NCI-H2081 treated with DMSO at 0.1 percent for 48 hours (cell line): Measurements from ENCODE around the gene PCSK4.

Experiments
- DNase-seq: peaks from one replicate; lab custom pipeline; 2025; lab: John Stamatoyannopoulos, UW

PCSK4 gene

GRCh38 chr19:1470055-1470304 is 20.2 kb downstream of the PCSK4 start:
- no peak for DNase-seq

DNA sequence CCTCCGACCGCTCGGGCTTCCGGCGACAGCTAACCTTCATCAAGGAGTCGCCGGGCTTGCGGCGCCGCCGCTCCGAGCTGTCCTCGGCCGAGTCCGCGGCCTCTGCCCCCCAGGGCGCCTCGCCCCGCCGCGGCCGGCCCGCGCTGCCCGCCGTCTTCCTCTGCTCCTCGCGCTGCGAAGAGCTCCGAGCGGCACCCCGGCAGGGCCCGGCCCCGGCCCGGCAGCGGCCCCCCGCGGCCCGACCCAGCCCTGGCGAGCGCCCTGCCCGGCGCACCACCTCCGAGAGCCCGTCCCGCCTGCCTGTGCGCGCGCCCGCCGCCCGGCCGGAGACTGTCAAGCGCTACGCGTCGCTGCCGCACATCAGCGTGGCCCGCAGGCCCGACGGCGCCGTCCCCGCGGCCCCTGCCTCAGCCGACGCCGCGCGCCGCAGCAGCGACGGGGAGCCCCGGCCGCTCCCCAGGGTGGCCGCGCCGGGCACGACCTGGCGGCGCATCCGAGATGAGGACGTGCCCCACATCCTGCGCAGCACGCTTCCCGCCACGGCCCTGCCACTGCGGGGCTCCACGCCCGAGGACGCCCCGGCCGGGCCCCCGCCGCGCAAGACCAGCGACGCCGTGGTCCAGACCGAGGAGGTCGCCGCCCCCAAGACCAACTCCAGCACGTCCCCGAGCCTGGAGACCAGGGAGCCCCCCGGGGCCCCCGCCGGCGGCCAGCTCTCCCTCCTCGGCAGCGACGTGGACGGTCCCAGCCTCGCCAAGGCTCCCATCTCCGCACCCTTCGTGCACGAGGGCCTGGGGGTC is 20.7 kb downstream of the PCSK4 start:
- DNase-seq = no peak

- no peak for DNase-seq
These were observed 21.3 kb downstream of the PCSK4 start for GRCh38 chr19:1468821-1469254.

GRCh38 chr19:1468274-1468820 is 21.8 kb downstream of the PCSK4 start:
- DNase-seq = no peak

DNA sequence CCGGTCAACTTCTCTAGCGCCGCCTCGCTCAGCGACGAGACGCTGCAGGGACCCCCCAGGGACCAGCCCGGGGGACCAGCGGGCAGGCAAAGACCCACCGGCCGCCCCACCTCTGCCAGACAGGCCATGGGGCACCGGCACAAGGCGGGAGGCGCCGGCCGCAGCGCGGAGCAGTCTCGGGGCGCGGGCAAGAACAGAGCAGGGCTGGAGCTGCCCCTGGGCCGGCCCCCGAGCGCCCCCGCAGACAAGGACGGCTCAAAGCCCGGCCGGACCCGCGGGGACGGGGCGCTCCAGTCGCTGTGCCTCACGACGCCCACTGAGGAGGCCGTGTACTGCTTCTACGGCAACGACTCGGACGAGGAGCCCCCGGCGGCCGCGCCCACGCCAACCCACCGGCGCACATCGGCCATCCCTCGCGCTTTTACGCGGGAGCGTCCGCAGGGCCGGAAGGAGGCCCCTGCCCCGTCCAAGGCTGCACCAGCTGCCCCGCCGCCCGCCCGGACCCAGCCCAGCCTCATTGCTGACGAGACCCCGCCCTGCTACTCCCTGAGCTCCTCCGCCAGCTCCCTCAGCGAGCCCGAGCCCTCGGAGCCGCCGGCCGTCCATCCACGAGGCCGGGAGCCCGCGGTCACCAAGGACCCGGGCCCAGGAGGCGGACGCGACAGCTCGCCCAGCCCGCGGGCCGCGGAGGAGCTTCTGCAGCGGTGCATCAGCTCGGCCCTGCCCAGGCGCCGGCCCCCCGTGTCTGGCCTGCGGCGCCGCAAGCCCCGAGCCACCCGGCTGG is 22.5 kb downstream of the PCSK4 start:
- DNase-seq = no peak

GRCh38 chr19:1467215-1467489 is 23.0 kb downstream of the PCSK4 start:
- no peak for DNase-seq

DNA sequence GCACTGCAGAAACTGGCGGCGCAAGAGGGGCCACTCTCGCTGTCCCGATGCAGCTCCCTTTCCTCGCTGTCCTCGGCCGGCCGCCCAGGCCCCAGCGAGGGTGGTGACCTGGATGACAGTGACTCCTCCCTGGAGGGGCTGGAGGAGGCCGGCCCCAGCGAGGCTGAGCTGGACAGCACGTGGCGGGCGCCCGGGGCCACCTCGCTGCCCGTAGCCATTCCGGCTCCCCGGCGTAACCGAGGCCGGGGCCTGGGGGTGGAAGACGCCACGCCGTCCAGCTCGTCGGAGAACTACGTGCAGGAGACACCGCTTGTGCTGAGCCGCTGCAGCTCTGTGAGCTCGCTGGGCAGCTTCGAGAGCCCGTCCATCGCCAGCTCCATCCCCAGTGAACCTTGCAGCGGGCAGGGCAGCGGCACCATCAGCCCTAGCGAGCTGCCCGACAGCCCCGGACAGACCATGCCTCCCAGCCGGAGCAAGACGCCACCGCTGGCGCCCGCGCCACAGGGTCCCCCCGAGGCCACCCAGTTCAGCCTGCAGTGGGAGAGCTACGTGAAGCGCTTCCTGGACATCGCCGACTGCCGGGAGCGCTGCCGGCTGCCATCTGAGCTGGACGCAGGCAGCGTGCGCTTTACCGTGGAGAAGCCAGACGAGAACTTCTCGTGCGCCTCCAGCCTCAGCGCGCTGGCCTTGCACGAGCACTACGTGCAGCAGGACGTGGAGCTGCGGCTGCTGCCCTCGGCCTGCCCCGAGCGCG is 23.5 kb downstream of the PCSK4 start:
- DNase-seq = no peak

- no peak for DNase-seq
These were observed 24.1 kb downstream of the PCSK4 start for GRCh38 chr19:1466018-1466460.

DNA sequence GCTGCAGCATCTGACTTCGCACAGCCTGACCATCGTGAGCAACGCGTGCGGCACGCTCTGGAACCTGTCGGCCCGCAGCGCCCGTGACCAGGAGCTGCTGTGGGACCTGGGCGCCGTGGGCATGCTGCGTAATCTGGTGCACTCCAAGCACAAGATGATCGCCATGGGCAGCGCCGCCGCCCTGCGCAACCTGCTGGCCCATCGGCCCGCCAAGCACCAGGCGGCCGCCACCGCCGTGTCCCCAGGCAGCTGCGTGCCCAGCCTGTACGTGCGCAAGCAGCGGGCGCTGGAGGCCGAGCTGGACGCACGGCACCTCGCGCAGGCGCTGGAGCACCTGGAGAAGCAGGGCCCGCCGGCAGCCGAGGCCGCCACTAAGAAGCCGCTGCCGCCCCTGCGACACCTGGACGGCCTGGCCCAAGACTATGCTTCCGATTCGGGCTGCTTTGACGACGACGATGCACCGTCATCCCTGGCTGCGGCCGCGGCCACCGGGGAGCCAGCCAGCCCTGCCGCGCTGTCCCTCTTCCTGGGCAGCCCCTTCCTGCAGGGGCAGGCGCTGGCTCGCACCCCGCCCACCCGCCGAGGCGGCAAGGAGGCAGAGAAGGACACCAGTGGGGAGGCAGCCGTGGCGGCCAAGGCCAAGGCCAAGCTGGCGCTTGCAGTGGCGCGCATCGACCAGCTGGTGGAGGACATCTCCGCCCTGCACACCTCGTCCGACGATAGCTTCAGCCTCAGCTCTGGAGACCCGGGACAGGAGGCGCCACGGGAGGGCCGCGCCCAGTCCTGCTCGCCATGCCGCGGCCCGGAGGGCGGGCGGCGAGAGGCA is 24.7 kb downstream of the PCSK4 start:
- DNase-seq = no peak

DNA sequence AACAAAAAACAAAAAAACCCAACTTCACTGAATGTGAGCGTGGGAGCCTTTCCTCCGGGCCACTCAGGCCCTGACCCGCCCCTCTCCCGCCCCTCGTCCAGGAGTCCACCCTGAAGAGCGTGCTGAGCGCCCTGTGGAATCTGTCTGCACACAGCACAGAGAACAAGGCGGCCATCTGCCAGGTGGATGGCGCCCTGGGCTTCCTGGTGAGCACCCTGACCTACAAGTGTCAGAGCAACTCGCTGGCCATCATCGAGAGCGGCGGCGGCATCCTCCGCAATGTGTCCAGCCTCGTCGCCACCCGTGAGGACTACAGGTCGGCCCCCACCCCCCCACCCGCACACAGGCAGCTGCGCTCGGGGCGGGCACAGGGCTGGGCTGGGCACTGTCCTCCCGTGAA is 28.3 kb downstream of the PCSK4 start:
- DNase-seq = no peak

- DNase-seq = no peak
These were observed 29.8 kb downstream of the PCSK4 start for GRCh38 chr19:1460033-1460995.

GRCh38 chr19:1459479-1459878 is 30.7 kb downstream of the PCSK4 start:
- no peak for DNase-seq

DNA sequence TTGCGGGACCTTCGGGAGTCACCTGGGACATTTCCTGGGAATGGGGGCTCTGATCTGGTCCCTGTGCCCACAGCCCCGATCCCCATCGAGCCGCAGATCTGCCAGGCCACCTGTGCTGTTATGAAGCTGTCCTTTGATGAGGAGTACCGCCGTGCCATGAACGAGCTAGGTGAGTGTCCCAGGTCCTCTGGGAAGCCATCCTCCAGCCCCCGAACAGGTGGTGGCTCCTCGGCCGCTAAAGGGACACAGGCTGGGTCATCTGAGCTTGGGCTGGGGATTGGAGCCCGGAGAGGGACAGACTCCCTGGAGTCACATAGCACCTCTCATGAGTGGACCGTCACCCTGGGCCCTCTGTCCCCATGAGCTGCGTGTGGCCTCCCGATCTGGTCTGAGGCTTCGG is 32.3 kb downstream of the PCSK4 start:
- no peak for DNase-seq

DNA sequence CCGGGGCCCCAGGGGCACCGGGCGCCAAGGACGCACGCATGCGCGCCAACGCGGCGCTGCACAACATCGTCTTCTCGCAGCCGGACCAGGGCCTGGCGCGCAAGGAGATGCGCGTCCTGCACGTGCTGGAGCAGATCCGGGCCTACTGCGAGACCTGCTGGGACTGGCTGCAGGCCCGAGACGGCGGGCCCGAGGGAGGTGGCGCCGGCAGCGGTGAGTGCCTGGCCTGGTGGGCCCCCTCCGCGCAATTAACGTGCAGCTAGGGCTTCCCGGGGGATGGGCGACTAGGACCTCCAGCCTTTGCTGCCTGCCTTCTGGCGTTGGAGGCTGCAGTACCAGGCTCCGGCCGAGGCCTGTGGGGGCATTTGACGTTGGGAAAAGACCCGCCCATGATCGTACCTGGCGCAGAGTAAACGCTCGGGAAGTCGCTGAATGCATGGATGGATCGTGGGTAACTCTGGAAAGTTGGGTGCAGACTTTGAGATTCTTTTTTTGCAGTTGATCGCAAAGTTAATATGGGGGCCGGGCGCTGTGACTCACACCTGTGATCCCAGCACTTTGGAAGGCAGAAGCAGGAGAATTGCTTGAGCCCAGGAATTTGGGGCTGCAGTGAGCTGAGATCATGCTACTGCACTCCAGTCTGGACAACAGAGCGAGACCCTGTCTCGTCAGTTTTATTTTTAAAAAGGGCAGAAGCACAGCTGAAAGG is 33.0 kb downstream of the PCSK4 start:
- DNase-seq = no peak

DNA sequence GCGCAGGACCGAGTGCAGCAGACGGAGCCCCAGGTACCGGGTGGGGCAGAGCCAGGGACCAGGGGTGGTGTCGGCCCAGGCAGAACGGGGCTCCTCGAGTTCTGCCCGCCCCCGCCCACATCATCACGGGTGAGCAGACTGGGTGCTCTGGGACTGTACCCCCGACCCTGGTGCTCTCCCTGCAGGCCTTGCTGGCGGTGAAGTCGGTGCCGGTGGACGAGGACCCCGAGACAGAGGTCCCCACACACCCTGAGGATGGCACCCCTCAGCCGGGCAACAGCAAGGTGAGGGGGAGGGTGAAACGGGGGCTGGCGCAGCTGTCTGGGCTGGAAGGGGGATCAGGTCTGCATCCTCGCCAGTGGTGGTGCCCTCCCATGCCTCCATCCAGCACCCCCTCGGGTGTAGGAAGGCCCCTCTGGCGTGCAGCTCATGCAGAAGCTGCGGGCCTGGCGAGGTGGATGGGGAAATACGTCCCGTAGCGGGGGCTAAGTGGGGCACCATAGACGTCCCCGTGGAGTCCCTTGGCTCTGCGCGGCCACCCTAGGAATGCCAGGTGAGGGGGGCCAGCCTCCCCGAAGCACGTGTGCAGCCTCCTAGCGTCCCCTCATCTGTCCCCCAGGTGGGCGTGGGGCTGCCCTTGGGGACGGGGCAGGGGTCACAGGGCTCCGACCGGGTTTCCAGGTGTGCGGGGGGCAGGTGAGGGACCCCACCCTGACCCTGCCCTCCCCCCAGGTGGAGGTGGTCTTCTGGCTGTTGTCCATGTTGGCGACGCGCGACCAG is 33.8 kb downstream of the PCSK4 start:
- DNase-seq = no peak

GRCh38 chr19:1455336-1456120 is 34.6 kb downstream of the PCSK4 start:
- no peak for DNase-seq

- peak; percentile 0 for DNase-seq
These were observed 35.2 kb downstream of the PCSK4 start for GRCh38 chr19:1455002-1455335.

DNA sequence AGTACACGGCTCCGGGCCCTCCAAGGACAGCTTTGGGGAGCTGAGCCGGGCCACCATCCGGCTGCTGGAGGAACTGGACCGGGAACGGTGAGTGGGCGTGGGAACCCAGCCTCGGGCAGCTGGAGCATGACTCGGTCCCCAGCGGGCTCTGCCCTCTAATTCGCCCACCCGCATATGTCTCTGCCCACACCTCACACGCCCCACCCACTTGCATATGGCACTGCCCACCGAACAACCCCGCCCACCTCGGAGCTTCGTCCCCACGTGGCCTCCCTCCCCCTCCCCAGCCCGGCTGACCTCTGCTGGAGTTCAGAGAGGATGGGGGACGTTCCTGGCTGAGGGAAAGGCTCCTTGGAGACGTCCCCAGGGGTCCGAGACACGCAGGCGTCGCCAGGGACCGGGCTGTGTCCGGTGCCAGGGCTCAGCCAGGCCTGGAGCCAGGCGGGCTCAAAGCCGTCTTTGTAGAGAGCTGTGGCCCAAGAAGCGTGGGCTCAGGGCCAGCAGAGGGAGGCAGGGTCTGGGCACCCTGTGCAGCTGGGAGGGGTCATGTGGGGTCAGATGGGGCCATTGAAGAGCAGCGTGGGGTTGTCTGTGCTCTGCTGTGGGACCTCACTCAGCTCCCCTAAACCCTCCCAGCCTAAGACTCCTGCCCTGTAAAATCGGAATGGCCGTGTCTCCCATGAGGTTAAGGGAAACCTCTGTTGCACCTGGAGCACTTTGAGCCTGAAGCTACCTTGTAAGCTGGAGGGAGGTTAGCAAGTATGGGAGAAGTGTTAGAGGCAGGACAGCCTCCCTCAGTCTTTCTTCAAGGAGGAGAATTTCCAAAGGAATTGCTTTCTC is 36.4 kb downstream of the PCSK4 start:
- no peak for DNase-seq
